Measurements from ENCODE around the gene LRRC37A2. TPM values are rescaled to one million over a fixed set of nuclear protein-coding genes. Genes with fewer than 3 reads are reported as not detected.
"Not testable (repeated sequence)": the region's sequence is repeated elsewhere in the genome, so short reads cannot be mapped to it uniquely, and the experiment has no call there.

Gene LRRC37A2
- total RNA-seq, result 6.0 and 6.2 TPM in 2 replicates

GRCh38 chr17:46512168-46512567 is at the start of gene LRRC37A2:
Gene LRRC37A2 (plus strand): TSS chr17:46512468. CDS start chr17:46512713, 245 bp downstream.
- H3K4me1 Mint-ChIP-seq; H3K4me3 Mint-ChIP-seq; H3K9me3 Mint-ChIP-seq; H3K27ac Mint-ChIP-seq; H3K27me3 Mint-ChIP-seq; intact Hi-C loops (cut with micrococcal nuclease); DNase-seq; H3K36me3 Mint-ChIP-seq (ENCODE audit: low read depth): not testable (repeated sequence)

DNA sequence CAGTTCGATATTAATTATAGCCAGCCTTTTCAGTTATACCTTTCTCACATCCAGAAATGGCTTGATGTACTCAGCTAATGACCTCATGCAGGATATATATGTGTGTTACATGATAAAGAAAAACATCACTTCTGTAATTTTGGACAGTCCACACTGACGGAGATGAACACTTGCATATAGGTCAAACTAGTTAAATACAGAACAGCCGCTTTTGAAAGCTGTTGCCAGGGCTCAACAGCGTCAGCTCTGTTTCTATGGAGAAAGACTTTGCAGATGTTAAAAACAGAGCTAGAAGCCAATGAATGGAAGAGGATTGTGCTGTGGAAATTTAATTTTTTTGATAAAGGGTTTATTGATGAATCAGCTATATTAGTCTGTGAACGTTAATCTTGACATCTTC is 44.6 kb upstream of the LRRC37A2 start:
- H3K4me1 Mint-ChIP-seq; H3K27me3 Mint-ChIP-seq; H3K36me3 Mint-ChIP-seq (ENCODE audit: low read depth); DNase-seq; H3K27ac Mint-ChIP-seq; H3K9me3 Mint-ChIP-seq; H3K4me3 Mint-ChIP-seq; intact Hi-C loops (cut with micrococcal nuclease): not testable (repeated sequence)

GRCh38 chr17:46474489-46474888 is 37.8 kb upstream of the LRRC37A2 start:
- H3K36me3 Mint-ChIP-seq (ENCODE audit: low read depth); intact Hi-C loops (cut with micrococcal nuclease); H3K4me1 Mint-ChIP-seq: not testable (repeated sequence)

DNA sequence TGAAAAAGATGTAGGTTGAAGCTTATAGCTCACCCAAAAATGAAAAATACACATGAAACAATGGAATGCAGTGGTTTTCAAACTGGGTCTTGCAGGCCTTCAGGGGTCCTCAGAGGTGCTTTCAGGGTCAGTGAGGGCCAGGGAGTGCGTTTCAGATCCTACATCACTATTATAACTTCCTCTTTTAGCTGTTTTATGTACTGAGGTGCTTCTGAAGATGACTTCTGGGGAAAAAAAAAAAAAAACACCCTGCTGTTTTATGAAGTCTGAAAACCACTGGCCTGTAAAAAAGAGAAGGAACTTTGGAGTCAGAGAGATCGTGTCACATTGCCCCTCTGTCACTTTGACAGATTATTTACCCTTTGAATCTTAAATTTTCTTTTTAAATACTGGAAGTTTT is 36.7 kb upstream of the LRRC37A2 start:
- H3K36me3 Mint-ChIP-seq (ENCODE audit: low read depth); H3K27me3 Mint-ChIP-seq; H3K27ac Mint-ChIP-seq; H3K4me1 Mint-ChIP-seq; intact Hi-C loops (cut with micrococcal nuclease); H3K9me3 Mint-ChIP-seq; H3K4me3 Mint-ChIP-seq; DNase-seq: not testable (repeated sequence)

More at GRCh38 chr17:46474489-46474888, 37.8 kb upstream of the LRRC37A2 start:
- not testable (repeated sequence) for H3K4me3 Mint-ChIP-seq, H3K27me3 Mint-ChIP-seq, DNase-seq, H3K27ac Mint-ChIP-seq, H3K9me3 Mint-ChIP-seq

GRCh38 chr17:46478823-46479222 is 33.4 kb upstream of the LRRC37A2 start:
- H3K36me3 Mint-ChIP-seq (ENCODE audit: low read depth); H3K9me3 Mint-ChIP-seq; H3K27me3 Mint-ChIP-seq; H3K27ac Mint-ChIP-seq; DNase-seq; H3K4me3 Mint-ChIP-seq; H3K4me1 Mint-ChIP-seq; intact Hi-C loops (cut with micrococcal nuclease): not testable (repeated sequence)

DNA sequence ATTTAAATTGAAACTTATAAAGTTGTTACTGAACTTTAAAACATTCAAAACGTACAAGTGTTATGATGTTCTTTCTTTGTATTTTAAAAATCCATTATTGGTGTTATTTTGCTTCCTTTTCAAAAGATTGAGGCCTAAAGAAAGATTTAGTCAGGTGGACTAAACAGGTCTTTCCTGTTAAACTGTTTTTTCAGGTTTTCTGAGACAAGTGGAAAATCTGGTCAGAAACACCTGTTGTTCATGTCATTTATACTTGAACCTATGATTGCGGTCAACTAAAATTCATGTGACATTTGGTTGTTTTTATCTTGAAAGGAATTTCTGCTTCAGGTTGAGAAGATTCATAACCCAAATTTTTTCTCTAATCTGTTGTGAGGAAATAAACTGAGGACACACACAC is 31.0 kb upstream of the LRRC37A2 start:
- H3K9me3 Mint-ChIP-seq; H3K27me3 Mint-ChIP-seq; H3K4me3 Mint-ChIP-seq; H3K4me1 Mint-ChIP-seq; intact Hi-C loops (cut with micrococcal nuclease); H3K36me3 Mint-ChIP-seq (ENCODE audit: low read depth); DNase-seq; H3K27ac Mint-ChIP-seq: not testable (repeated sequence)

DNA sequence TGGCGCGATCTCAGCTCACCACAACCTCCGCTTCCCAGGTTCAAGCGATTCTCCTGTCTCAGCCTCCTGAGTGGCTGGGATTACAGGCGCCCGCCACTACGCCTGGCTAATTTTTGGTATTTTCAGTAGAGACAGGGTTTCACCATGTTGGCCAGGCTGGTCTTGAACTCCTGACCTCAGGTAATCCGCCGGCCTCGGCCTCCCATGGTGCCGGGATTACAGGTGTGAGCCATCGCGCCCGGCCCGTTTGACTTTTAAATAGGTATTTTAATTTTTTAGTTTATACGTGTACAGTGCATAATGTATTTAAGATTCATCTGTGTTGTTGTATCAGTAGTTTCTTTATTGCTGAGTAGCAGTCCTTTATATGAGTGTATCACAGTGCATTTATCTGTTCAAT is 20.2 kb upstream of the LRRC37A2 start:
- intact Hi-C loops (cut with micrococcal nuclease); H3K9me3 Mint-ChIP-seq; H3K36me3 Mint-ChIP-seq (ENCODE audit: low read depth); H3K27ac Mint-ChIP-seq; DNase-seq; H3K4me3 Mint-ChIP-seq; H3K27me3 Mint-ChIP-seq; H3K4me1 Mint-ChIP-seq: not testable (repeated sequence)

GRCh38 chr17:46499437-46500139 is 12.7 kb upstream of the LRRC37A2 start:
- H3K9me3 Mint-ChIP-seq; H3K4me3 Mint-ChIP-seq; H3K4me1 Mint-ChIP-seq; DNase-seq; intact Hi-C loops (cut with micrococcal nuclease); H3K36me3 Mint-ChIP-seq (ENCODE audit: low read depth); H3K27me3 Mint-ChIP-seq; H3K27ac Mint-ChIP-seq: not testable (repeated sequence)

- DNase-seq; H3K9me3 Mint-ChIP-seq; H3K36me3 Mint-ChIP-seq (ENCODE audit: low read depth); H3K27me3 Mint-ChIP-seq; H3K4me1 Mint-ChIP-seq; intact Hi-C loops (cut with micrococcal nuclease); H3K27ac Mint-ChIP-seq; H3K4me3 Mint-ChIP-seq: not testable (repeated sequence)
Observed at GRCh38 chr17:46505896-46506295, 6.4 kb upstream of the LRRC37A2 start.

- H3K4me1 Mint-ChIP-seq; DNase-seq; H3K27me3 Mint-ChIP-seq; H3K36me3 Mint-ChIP-seq (ENCODE audit: low read depth); intact Hi-C loops (cut with micrococcal nuclease); H3K4me3 Mint-ChIP-seq; H3K27ac Mint-ChIP-seq; H3K9me3 Mint-ChIP-seq: not testable (repeated sequence)
Observed at GRCh38 chr17:46534716-46535115, 22.4 kb downstream of the LRRC37A2 start.

DNA sequence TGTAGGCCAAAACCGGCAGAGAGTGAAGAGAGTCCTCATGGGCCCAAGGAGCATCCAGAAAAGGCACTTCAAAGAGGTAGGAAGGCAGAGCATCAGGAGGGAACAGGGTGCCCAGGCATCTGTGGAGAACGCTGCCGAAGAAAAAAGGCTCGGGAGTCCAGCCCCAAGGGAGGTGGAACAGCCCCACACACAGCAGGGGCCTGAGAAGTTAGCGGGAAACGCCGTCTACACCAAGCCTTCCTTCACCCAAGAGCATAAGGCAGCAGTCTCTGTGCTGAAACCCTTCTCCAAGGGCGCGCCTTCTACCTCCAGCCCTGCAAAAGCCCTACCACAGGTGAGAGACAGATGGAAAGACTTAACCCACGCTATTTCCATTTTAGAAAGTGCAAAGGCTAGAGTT is 36.3 kb downstream of the LRRC37A2 start:
- H3K27ac Mint-ChIP-seq; H3K9me3 Mint-ChIP-seq; intact Hi-C loops (cut with micrococcal nuclease); DNase-seq; H3K27me3 Mint-ChIP-seq; H3K4me1 Mint-ChIP-seq; H3K4me3 Mint-ChIP-seq; H3K36me3 Mint-ChIP-seq (ENCODE audit: low read depth): not testable (repeated sequence)

- H3K36me3 Mint-ChIP-seq (ENCODE audit: low read depth); H3K4me1 Mint-ChIP-seq; H3K27ac Mint-ChIP-seq; H3K27me3 Mint-ChIP-seq; H3K9me3 Mint-ChIP-seq; H3K4me3 Mint-ChIP-seq; DNase-seq; intact Hi-C loops (cut with micrococcal nuclease): not testable (repeated sequence)
Observed at GRCh38 chr17:46559155-46559554, 46.9 kb downstream of the LRRC37A2 start.

GRCh38 chr17:46560048-46560447 is 47.8 kb downstream of the LRRC37A2 start:
- H3K4me1 Mint-ChIP-seq; intact Hi-C loops (cut with micrococcal nuclease); H3K27ac Mint-ChIP-seq; H3K36me3 Mint-ChIP-seq (ENCODE audit: low read depth); H3K27me3 Mint-ChIP-seq; DNase-seq; H3K9me3 Mint-ChIP-seq; H3K4me3 Mint-ChIP-seq: not testable (repeated sequence)

DNA sequence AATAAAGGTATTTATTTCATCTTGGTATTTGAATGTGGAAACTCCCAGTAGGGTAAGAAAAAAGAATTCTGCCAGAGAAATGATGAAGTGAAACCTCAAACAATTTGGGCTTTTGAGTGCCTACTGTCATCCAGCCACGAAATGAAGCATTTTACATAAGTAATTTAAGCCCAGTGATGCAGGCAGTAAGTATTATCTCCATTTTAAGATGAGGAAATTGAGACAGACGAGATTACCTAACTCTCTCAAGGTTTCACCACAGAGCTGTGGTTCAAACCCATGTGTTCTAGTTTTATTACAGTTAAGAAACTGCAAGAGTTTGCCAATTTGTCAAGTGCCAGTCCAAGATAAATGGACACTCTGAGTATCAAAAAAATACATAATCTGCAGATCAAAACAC is 54.0 kb downstream of the LRRC37A2 start:
- intact Hi-C loops (cut with micrococcal nuclease); H3K36me3 Mint-ChIP-seq (ENCODE audit: low read depth); H3K27me3 Mint-ChIP-seq; H3K4me3 Mint-ChIP-seq; DNase-seq; H3K27ac Mint-ChIP-seq; H3K4me1 Mint-ChIP-seq; H3K9me3 Mint-ChIP-seq: not testable (repeated sequence)

DNA sequence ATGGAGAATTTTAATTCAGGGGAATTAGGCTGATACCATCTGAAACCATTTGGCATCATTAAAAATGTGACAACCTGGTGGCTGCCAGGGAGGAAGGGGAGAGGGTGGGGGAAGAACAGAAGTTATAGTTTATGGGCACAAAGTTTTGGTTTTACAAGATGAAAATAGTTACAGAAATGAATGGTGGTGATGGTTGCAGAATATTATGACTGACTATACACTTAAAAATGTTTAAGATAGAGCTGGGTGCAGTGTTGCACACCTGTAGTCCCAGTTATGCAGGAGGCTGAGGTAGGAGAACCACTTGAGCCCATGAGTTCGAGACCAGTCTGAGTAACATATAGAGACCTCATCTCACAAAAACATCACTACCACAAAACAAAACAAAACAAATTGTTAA is 54.7 kb downstream of the LRRC37A2 start:
- H3K36me3 Mint-ChIP-seq (ENCODE audit: low read depth); H3K9me3 Mint-ChIP-seq; H3K4me3 Mint-ChIP-seq; H3K27ac Mint-ChIP-seq; DNase-seq; H3K4me1 Mint-ChIP-seq; H3K27me3 Mint-ChIP-seq; intact Hi-C loops (cut with micrococcal nuclease): not testable (repeated sequence)
